ENCODE results near the gene PPM1H. TPM values are rescaled to one million over a fixed set of nuclear protein-coding genes. Genes with fewer than 3 reads are reported as not detected.

PPM1H gene
- total RNA-seq, 4 donors from 2014 or later: 0.83 to 3.0 (median 2.3) TPM

GRCh38 chr12:62602255-62603060 is 332.5 kb downstream of the PPM1H start:
- intact Hi-C loops (cut with DNase I): loop anchor here (2.0 to 10.0 kb wide), 3 partner anchors 30 to 138 kb away; partner anchors contain the start of gene MON2
- 0% methylated on average over 48 of the region's 66 CpGs for WGBS
- DNase-seq (ENCODE audit: extremely low spot score): peak; percentile 98
- no peaks in the 10 kb centered on the region for H3K9me3 ChIP-seq
- no peaks in the 10 kb centered on the region for H3K36me3 ChIP-seq
- H3K27ac ChIP-seq (replicated peaks in 1 of 4): peak overlapping the region; percentile 97 to 100 (median 100)
- TF ChIP-seq EP300 (IDR thresholded peaks at IDR 0.05): peak; percentile 51
- no peak for TF ChIP-seq CTCF (IDR thresholded peaks at IDR 0.05)
- peak; percentile 14 for TF ChIP-seq POLR2A (IDR thresholded peaks at IDR 0.05; ENCODE audit: low read depth)
- peak; percentile 72 to 77 for TF ChIP-seq POLR2AphosphoS5 (IDR thresholded peaks at IDR 0.05)
- peaks cover 15 to 31% (median 28%) of the 10 kb centered on the region in 4 donors for H3K4me1 ChIP-seq
- H3K27me3 ChIP-seq: peaks cover 0 to 6% (median 0%) of the 10 kb centered on the region in 4 donors
- peak overlapping the region; percentile 73 to 94 (median 88) for H3K4me3 ChIP-seq

GRCh38 chr12:62601765-62602164 is 333.2 kb downstream of the PPM1H start:
- no peak for TF ChIP-seq EP300 (IDR thresholded peaks at IDR 0.05)
- 45% methylated on average over 2 of the region's 2 CpGs for WGBS
- no peak for DNase-seq (ENCODE audit: extremely low spot score)
- peak overlapping the region; percentile 97 to 100 (median 100) for H3K27ac ChIP-seq (replicated peaks in 1 of 4)
- H3K9me3 ChIP-seq: no peaks in the 10 kb centered on the region
- H3K27me3 ChIP-seq: peaks cover 0 to 6% (median 0%) of the 10 kb centered on the region in 4 donors
- H3K4me3 ChIP-seq: peak overlapping the region; percentile 73 to 94 (median 88)
- no peaks in the 10 kb centered on the region for H3K36me3 ChIP-seq
- H3K4me1 ChIP-seq: peaks cover 15 to 31% (median 26%) of the 10 kb centered on the region in 4 donors
- intact Hi-C loops (cut with DNase I): loop anchor here (2.0 to 10.0 kb wide), 3 partner anchors 31 to 137 kb away; partner anchors contain the start of gene MON2

GRCh38 chr12:62599854-62600437 is 335.0 kb downstream of the PPM1H start:
- H3K4me3 ChIP-seq: no peak overlapping the region
- H3K27me3 ChIP-seq: peaks cover 0 to 6% (median 0%) of the 10 kb centered on the region in 4 donors
- no peak overlapping the region for H3K27ac ChIP-seq (replicated peaks in 1 of 4)
- no peaks in the 10 kb centered on the region for H3K36me3 ChIP-seq
- peaks cover 7 to 19% (median 16%) of the 10 kb centered on the region in 4 donors for H3K4me1 ChIP-seq
- 95% methylated on average over 5 of the region's 5 CpGs for WGBS
- no peaks in the 10 kb centered on the region for H3K9me3 ChIP-seq
- DNase-seq (ENCODE audit: extremely low spot score): no peak
- TF ChIP-seq POLR2AphosphoS5 (IDR thresholded peaks at IDR 0.05): no peak
- TF ChIP-seq CTCF (IDR thresholded peaks at IDR 0.05): peak in 1 of 3 experiments; percentile 6
- intact Hi-C loops (cut with DNase I): loop anchor here (5.0 to 10.0 kb wide), 2 partner anchors 127 to 135 kb away; partner anchors contain the start of gene MON2

GRCh38 chr12:62598846-62599245 is 336.1 kb downstream of the PPM1H start:
- no peaks in the 10 kb centered on the region for H3K9me3 ChIP-seq
- no peaks in the 10 kb centered on the region for H3K36me3 ChIP-seq
- H3K4me1 ChIP-seq: peaks cover 5 to 9% (median 7%) of the 10 kb centered on the region in 4 donors
- 94% methylated on average over 3 of the region's 3 CpGs for WGBS
- intact Hi-C loops (cut with DNase I): no loop called here
- no peak overlapping the region for H3K27ac ChIP-seq (replicated peaks in 1 of 4)
- DNase-seq (ENCODE audit: extremely low spot score): no peak
- no peak for TF ChIP-seq CTCF (IDR thresholded peaks at IDR 0.05)
- no peak for TF ChIP-seq POLR2A (IDR thresholded peaks at IDR 0.05; ENCODE audit: low read depth)
- no peak for TF ChIP-seq POLR2AphosphoS5 (IDR thresholded peaks at IDR 0.05)
- no peak for TF ChIP-seq EP300 (IDR thresholded peaks at IDR 0.05)
- peaks cover 0 to 6% (median 0%) of the 10 kb centered on the region in 4 donors for H3K27me3 ChIP-seq
- H3K4me3 ChIP-seq: no peak overlapping the region

GRCh38 chr12:62597253-62597652 is 337.7 kb downstream of the PPM1H start:
- no peaks in the 10 kb centered on the region for H3K27me3 ChIP-seq
- no peak for DNase-seq (ENCODE audit: extremely low spot score)
- no peak overlapping the region for H3K4me3 ChIP-seq
- H3K9me3 ChIP-seq: no peaks in the 10 kb centered on the region
- TF ChIP-seq EP300 (IDR thresholded peaks at IDR 0.05) (no peak), CTCF (IDR thresholded peaks at IDR 0.05) (no peak), POLR2AphosphoS5 (IDR thresholded peaks at IDR 0.05) (no peak), POLR2A (IDR thresholded peaks at IDR 0.05; ENCODE audit: low read depth) (no peak)
- H3K27ac ChIP-seq (replicated peaks in 1 of 4): no peak overlapping the region
- peaks cover 0 to 10% (median 4%) of the 10 kb centered on the region in 4 donors for H3K36me3 ChIP-seq
- WGBS: 96% methylated on average over 3 of the region's 3 CpGs
- intact Hi-C loops (cut with DNase I): no loop called here
- peaks cover 5 to 9% (median 7%) of the 10 kb centered on the region in 4 donors for H3K4me1 ChIP-seq
